Measurements from ENCODE around the gene NPNT. TPM values are rescaled to one million over a fixed set of nuclear protein-coding genes. Genes with fewer than 3 reads are reported as not detected.

NPNT gene
- total RNA-seq, 2 donors from 2014 or later = 30.9 to 39.1 TPM

DNA sequence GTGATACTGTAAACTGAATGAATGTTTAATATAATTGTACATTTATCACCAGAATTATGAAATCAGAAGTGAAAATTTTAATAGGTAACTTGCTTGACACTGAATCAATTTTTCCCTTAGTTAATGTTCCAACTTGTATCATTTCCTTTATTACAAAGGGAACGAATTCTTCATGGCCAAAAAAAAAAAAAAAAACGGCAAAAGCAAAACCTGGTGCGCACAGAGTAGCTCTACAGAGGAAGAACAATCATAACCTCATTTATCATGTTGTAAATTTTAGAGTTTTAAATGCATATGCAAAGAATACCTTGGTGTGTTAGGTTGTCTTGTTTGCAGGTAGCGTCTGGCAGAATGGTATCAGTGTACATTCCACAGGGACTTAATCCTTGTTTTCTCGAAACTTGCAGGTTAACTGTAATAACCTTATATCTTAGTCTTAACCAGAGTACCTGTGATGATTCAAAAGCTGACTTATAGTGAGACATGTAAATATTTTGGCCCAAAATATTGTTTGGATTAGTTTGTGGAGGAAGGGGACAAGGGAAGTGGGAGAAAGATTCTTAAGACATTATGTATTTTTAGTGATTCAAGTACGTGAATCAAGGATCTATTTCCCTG is 70.0 kb downstream of the NPNT start:
- Histone ChIP-seq H3K27me3 (no peaks in the 10 kb centered on the region), H3K4me3 (no peak overlapping the region), H3K27ac (peak overlapping the region; percentile 0), H3K9ac (ENCODE audit: low read depth in 2 of 2, low read length in 2 of 2) (no peak overlapping the region), H3K36me3 (no peaks in the 10 kb centered on the region), H3K9me3 (no peaks in the 10 kb centered on the region), H3K4me1 (no peaks in the 10 kb centered on the region)
- intact Hi-C loops (cut with DNase I) = no loop called here
- DNase-seq = no peak
- TF ChIP-seq, protein P1, sequence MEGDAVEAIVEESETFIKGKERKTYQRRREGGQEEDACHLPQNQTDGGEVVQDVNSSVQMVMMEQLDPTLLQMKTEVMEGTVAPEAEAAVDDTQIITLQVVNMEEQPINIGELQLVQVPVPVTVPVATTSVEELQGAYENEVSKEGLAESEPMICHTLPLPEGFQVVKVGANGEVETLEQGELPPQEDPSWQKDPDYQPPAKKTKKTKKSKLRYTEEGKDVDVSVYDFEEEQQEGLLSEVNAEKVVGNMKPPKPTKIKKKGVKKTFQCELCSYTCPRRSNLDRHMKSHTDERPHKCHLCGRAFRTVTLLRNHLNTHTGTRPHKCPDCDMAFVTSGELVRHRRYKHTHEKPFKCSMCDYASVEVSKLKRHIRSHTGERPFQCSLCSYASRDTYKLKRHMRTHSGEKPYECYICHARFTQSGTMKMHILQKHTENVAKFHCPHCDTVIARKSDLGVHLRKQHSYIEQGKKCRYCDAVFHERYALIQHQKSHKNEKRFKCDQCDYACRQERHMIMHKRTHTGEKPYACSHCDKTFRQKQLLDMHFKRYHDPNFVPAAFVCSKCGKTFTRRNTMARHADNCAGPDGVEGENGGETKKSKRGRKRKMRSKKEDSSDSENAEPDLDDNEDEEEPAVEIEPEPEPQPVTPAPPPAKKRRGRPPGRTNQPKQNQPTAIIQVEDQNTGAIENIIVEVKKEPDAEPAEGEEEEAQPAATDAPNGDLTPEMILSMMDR (IDR thresholded peaks at IDR 0.05) = no peak

DNA sequence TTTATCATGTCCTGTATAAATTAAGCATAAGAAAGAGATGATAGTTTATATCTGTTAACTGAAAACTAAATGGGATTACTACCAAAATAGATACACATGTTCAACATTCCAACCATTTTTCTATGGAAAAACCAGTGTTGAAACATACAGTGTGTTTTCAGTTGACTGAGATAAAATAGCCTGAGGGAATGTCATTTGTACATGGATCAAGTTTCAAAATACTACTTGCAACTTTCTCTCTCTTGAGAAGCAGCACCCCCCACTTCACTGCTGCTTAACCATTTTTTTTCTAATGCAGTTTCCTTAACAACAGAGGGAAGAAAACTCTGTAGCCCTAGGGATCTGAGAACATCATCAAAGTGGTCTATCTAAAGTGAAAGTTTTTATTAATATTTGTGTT is 70.8 kb downstream of the NPNT start:
- Histone ChIP-seq H3K36me3 (no peaks in the 10 kb centered on the region), H3K27ac (no peak overlapping the region), H3K4me3 (no peak overlapping the region), H3K9ac (ENCODE audit: low read depth in 2 of 2, low read length in 2 of 2) (no peak overlapping the region), H3K9me3 (no peaks in the 10 kb centered on the region), H3K4me1 (no peaks in the 10 kb centered on the region), H3K27me3 (no peaks in the 10 kb centered on the region)
- no peak for DNase-seq
- TF ChIP-seq, protein P1 (IDR thresholded peaks at IDR 0.05) = no peak
- intact Hi-C loops (cut with DNase I) = no loop called here

DNA sequence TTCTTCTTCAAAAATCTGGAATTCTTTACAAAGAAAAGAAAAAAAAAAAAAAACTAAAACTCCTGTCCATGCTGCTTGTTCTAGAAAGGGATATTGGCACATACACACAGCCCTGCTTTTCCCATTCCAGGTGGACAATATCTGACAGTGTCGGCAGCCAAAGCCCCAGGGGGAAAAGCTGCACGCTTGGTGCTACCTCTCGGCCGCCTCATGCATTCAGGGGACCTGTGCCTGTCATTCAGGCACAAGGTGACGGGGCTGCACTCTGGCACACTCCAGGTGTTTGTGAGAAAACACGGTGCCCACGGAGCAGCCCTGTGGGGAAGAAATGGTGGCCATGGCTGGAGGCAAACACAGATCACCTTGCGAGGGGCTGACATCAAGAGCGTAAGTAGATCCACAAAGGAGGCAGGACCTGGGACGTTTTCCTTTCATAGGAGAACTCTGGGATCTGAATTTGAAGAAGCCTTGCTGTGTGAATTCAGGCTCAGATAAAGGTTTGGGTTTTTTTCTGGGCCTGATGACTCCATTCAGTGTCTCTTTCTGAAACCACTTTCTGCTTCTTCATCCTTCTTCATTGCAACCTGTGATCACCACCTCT is 71.9 kb downstream of the NPNT start:
- no peaks in the 10 kb centered on the region for H3K4me1 ChIP-seq
- H3K9me3 ChIP-seq = no peaks in the 10 kb centered on the region
- no peaks in the 10 kb centered on the region for H3K36me3 ChIP-seq
- H3K27me3 ChIP-seq = no peaks in the 10 kb centered on the region
- H3K4me3 ChIP-seq = no peak overlapping the region
- TF ChIP-seq, protein P1 (IDR thresholded peaks at IDR 0.05) = no peak
- intact Hi-C loops (cut with DNase I) = no loop called here
- H3K27ac ChIP-seq = no peak overlapping the region
- no peak overlapping the region for H3K9ac ChIP-seq (ENCODE audit: low read depth in 2 of 2, low read length in 2 of 2)
- no peak for DNase-seq

DNA sequence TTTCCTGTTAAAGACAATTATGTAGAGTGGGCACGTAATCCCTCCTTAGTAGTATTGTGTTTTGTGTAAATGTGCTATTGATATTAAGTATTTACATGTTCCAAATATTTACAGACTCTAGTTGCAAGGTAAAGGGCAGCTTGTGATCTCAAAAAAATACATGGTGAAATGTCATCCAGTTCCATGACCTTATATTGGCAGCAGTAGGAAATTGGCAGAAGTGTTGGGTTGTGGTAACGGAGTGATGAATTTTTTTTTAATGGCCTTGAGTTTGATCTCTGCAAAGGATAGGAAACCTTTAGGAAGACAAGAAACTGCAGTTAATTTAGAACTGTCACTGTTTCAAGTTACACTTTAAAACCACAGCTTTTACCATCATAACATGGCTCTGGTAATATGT is 74.3 kb downstream of the NPNT start:
- no peaks in the 10 kb centered on the region for H3K4me1 ChIP-seq
- no peak for DNase-seq
- H3K27ac ChIP-seq = no peak overlapping the region
- no peak overlapping the region for H3K9ac ChIP-seq (ENCODE audit: low read depth in 2 of 2, low read length in 2 of 2)
- intact Hi-C loops (cut with DNase I) = no loop called here
- H3K9me3 ChIP-seq = no peaks in the 10 kb centered on the region
- no peak overlapping the region for H3K4me3 ChIP-seq
- TF ChIP-seq, protein P1 (IDR thresholded peaks at IDR 0.05) = no peak
- H3K36me3 ChIP-seq = no peaks in the 10 kb centered on the region
- H3K27me3 ChIP-seq = no peaks in the 10 kb centered on the region

DNA sequence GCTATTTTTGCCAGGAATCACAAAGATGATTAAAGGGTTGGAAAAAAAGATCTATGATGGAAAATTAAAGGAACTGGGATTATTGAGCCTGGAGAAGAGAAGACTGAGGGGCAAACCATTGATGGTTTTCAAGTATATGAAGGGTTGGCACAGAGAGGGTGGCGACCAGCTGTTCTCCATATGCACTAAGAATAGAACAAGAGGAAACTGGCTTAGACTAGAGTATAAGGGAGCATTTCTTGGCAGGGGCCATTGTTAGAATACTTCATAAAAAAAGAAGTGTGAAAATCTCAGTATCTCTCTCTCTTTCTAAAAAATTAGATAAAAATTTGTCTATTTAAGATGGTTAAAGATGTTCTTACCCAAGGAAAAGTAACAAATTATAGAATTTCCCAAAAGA is 75.1 kb downstream of the NPNT start:
- H3K4me3 ChIP-seq = no peak overlapping the region
- H3K36me3 ChIP-seq = no peaks in the 10 kb centered on the region
- H3K9me3 ChIP-seq = no peaks in the 10 kb centered on the region
- intact Hi-C loops (cut with DNase I) = no loop called here
- TF ChIP-seq, protein P1 (IDR thresholded peaks at IDR 0.05) = no peak
- DNase-seq = no peak
- H3K4me1 ChIP-seq = no peaks in the 10 kb centered on the region
- H3K9ac ChIP-seq (ENCODE audit: low read depth in 2 of 2, low read length in 2 of 2) = no peak overlapping the region
- H3K27ac ChIP-seq = no peak overlapping the region
- no peaks in the 10 kb centered on the region for H3K27me3 ChIP-seq
